HL-60 (cell line): ENCODE measurements around the gene DDX56.

ENCODE experiments used
- REST ChIP-seq: IDR thresholded peaks from 2 replicates; pipeline ENCODE4 v1.6.1; 2012; ENCODE audit warnings: low read depth; ENCODE audit not compliant: insufficient replicate concordance
- TF ChIP-seq, protein P1 (sequence below): IDR thresholded peaks from one replicate; pipeline ENCODE4 v1.5.1; 2011; ENCODE audit warnings: low read length, control low read depth, inconsistent platforms; ENCODE audit not compliant: insufficient read depth

GRCh38 chr7:44537442-44537841 is 36.3 kb downstream of the DDX56 start:
- TF ChIP-seq, protein P1, sequence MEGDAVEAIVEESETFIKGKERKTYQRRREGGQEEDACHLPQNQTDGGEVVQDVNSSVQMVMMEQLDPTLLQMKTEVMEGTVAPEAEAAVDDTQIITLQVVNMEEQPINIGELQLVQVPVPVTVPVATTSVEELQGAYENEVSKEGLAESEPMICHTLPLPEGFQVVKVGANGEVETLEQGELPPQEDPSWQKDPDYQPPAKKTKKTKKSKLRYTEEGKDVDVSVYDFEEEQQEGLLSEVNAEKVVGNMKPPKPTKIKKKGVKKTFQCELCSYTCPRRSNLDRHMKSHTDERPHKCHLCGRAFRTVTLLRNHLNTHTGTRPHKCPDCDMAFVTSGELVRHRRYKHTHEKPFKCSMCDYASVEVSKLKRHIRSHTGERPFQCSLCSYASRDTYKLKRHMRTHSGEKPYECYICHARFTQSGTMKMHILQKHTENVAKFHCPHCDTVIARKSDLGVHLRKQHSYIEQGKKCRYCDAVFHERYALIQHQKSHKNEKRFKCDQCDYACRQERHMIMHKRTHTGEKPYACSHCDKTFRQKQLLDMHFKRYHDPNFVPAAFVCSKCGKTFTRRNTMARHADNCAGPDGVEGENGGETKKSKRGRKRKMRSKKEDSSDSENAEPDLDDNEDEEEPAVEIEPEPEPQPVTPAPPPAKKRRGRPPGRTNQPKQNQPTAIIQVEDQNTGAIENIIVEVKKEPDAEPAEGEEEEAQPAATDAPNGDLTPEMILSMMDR, result no peak
- no peak for TF ChIP-seq REST
